Measurements from ENCODE around the gene PCDHB2.

DNA sequence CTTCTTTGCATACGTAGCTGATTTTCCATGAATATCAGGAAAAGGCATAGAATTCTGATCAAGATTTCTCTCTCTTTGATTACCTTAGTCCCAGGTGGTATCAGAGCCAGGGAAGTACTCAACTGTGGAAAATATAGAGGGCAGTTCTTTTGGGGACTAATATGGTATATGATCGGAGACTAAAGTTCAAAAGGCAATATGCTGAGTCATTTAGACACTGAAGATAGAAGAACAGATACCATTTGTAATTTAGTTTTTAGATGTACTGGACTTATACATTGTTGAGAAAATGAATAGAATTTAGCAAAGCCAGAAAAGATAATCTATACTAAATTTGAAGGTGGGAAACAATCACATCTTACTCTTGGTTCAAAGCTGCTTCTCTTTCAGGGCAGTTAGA lies 10.9 kb downstream of the PCDHB2 start:
- TF ChIP-seq EZH2 (IDR thresholded peaks at IDR 0.05; ENCODE audit: insufficient read depth, poor library complexity, severe bottlenecking) (no peak), EZH2phosphoT487 (IDR thresholded peaks at IDR 0.05; ENCODE audit: insufficient read depth, low read depth) (no peak)
